WTC11 (cell line): ENCODE results near the gene LARP4B. TPM values are rescaled to one million over a fixed set of nuclear protein-coding genes. Genes with fewer than 3 reads are reported as not detected.

Source experiments
- ATAC-seq: fragments of 200-7000 bp; cut with Tn5 transposase; 2 replicates; pipeline ENCODE4 v1.10.0; 2021; ENCODE audit warnings: mild to moderate bottlenecking, moderate library complexity
- CTCF ChIA-PET: fragments of 300-600 bp; sonication (Branson Sonifier 250); formaldehyde crosslinking; loops from one replicate; lab custom pipeline; 2021; ENCODE audit warnings: antibody characterized with exemption; lab: Charles Lee
- POLR2A ChIA-PET: fragments of 350-600 bp; sonication (Branson Sonifier 250); formaldehyde crosslinking; loops from one replicate; lab custom pipeline; 2021; ENCODE audit warnings: antibody characterized with exemption; lab: Charles Lee
- DNase-seq: peaks from one replicate; pipeline ENCODE4 v3.0.0; 2021; ENCODE audit warnings: low spot score
- H3K27ac Mint-ChIP-seq: 2 replicates; pipeline ENCODE4 v1.8.0; 2021; ENCODE audit warnings: mixed read lengths
- H3K27me3 Mint-ChIP-seq: 2 replicates; pipeline ENCODE4 v1.8.0; 2021; ENCODE audit warnings: low read depth, mild to moderate bottlenecking, moderate library complexity, mixed read lengths
- H3K36me3 Mint-ChIP-seq: 2 replicates; pipeline ENCODE4 v1.8.0; 2021; ENCODE audit warnings: mixed read lengths
- H3K4me1 Mint-ChIP-seq: 2 replicates; pipeline ENCODE4 v1.8.0; 2022; ENCODE audit warnings: mixed read lengths
- H3K4me3 Mint-ChIP-seq: 2 replicates; pipeline ENCODE4 v1.8.0; 2021; ENCODE audit warnings: mild to moderate bottlenecking, moderate library complexity, mixed read lengths
- H3K9me3 Mint-ChIP-seq: 2 replicates; pipeline ENCODE4 v1.8.0; 2021; ENCODE audit warnings: mixed read lengths
- ATF2 ChIP-seq: sonication (generic); formaldehyde crosslinking; IDR thresholded peaks from 2 replicates; pipeline ENCODE4 v1.8.1; 2022; ENCODE audit warnings: low read depth, missing genetic modification reagents, borderline replicate concordance
- EMX1 ChIP-seq: fragments of 250-450 bp; sonication (Bioruptor Pico); IDR thresholded peaks from 2 replicates; pipeline ENCODE4 v1.8.0; 2021; ENCODE audit warnings: mild to moderate bottlenecking
- ESRRA ChIP-seq: sonication (generic); formaldehyde crosslinking; IDR thresholded peaks from 2 replicates; pipeline ENCODE4 v1.8.1; 2022; ENCODE audit warnings: mild to moderate bottlenecking, missing genetic modification reagents, borderline replicate concordance
- GABPB1 ChIP-seq: sonication (generic); formaldehyde crosslinking; IDR thresholded peaks from 2 replicates; pipeline ENCODE4 v1.8.1; 2023; ENCODE audit warnings: mild to moderate bottlenecking, missing genetic modification reagents
- GTF2I ChIP-seq: fragments of 250-450 bp; sonication (Bioruptor Pico); conservative IDR thresholded peaks from 2 replicates; pipeline ENCODE4 v1.4.0; 2021; ENCODE audit warnings: mild to moderate bottlenecking
- MAX ChIP-seq: sonication (generic); formaldehyde crosslinking; IDR thresholded peaks from 2 replicates; pipeline ENCODE4 v1.8.0; 2022; ENCODE audit warnings: mild to moderate bottlenecking, missing genetic modification reagents
- MLX ChIP-seq: sonication (generic); formaldehyde crosslinking; IDR thresholded peaks from 2 replicates; pipeline ENCODE4 v1.8.1; 2023; ENCODE audit warnings: mild to moderate bottlenecking, missing genetic modification reagents, moderate library complexity
- NFE2L1 ChIP-seq: sonication (generic); formaldehyde crosslinking; IDR thresholded peaks from 2 replicates; pipeline ENCODE4 v1.8.1; 2023; ENCODE audit warnings: missing genetic modification reagents
- NR2C2 ChIP-seq: sonication (generic); formaldehyde crosslinking; IDR thresholded peaks from 2 replicates; pipeline ENCODE4 v1.8.0; 2022; ENCODE audit warnings: mild to moderate bottlenecking, missing genetic modification reagents
- PRDM15 ChIP-seq: sonication (generic); formaldehyde crosslinking; IDR thresholded peaks from 2 replicates; pipeline ENCODE4 v1.8.0; 2022; ENCODE audit warnings: missing genetic modification reagents
- PRRX2 ChIP-seq: fragments of 250-450 bp; sonication (Bioruptor Pico); IDR thresholded peaks from 2 replicates; pipeline ENCODE4 v1.8.0; 2021; ENCODE audit warnings: mild to moderate bottlenecking
- SMAD3 ChIP-seq: sonication (generic); formaldehyde crosslinking; IDR thresholded peaks from 2 replicates; pipeline ENCODE4 v1.8.0; 2022; ENCODE audit warnings: missing genetic modification reagents, mild to moderate bottlenecking, borderline replicate concordance
- ZNF138 ChIP-seq: sonication (generic); formaldehyde crosslinking; conservative IDR thresholded peaks from 2 replicates; pipeline ENCODE4 v1.8.1; 2022; ENCODE audit warnings: mild to moderate bottlenecking, moderate library complexity, missing genetic modification reagents
- ZNF219 ChIP-seq: sonication (generic); formaldehyde crosslinking; IDR thresholded peaks from 2 replicates; pipeline ENCODE4 v1.8.0; 2023; ENCODE audit warnings: missing genetic modification reagents, mild to moderate bottlenecking, borderline replicate concordance
- ZNF532 ChIP-seq: fragments of 250-450 bp; sonication (Bioruptor Pico); IDR thresholded peaks from 2 replicates; pipeline ENCODE4 v1.9.0; 2021; ENCODE audit warnings: mild to moderate bottlenecking, borderline replicate concordance
- total RNA-seq: library from RNA; stranded (reverse); gene quantifications from 3 replicates; pipeline ENCODE4 v1.2.3, GENCODE V29; 2021
- TF ChIP-seq, protein P1 (sequence below): sonication (generic); formaldehyde crosslinking; IDR thresholded peaks from 2 replicates; pipeline ENCODE4 v1.8.0; 2022; ENCODE audit warnings: mild to moderate bottlenecking, missing genetic modification reagents
- TF ChIP-seq, protein P2 (sequence below): fragments of 250-450 bp; sonication (Bioruptor Pico); IDR thresholded peaks from 2 replicates; pipeline ENCODE4 v1.9.0; 2021; ENCODE audit warnings: mild to moderate bottlenecking
- TF ChIP-seq, protein P3 (sequence below): sonication (generic); formaldehyde crosslinking; IDR thresholded peaks from 2 replicates; pipeline ENCODE4 v1.8.1; 2023; ENCODE audit warnings: mild to moderate bottlenecking, missing genetic modification reagents

Gene LARP4B
- total RNA-seq, 1 experiment from 2014 or later: 87.1 TPM

- ATAC-seq (peak; percentile 94), DNase-seq (peak; percentile 36)
- Mint-ChIP-seq H3K4me3 (no peak overlapping the region), H3K4me1 (no peaks in the 10 kb centered on the region), H3K27ac (no peak overlapping the region), H3K9me3 (peaks cover 30% of the 10 kb centered on the region), H3K36me3 (peaks cover 49% of the 10 kb centered on the region), H3K27me3 (peaks cover 2% of the 10 kb centered on the region; the same call in 1 of the 2 replicates)
- ChIA-PET CTCF (interaction anchor here (1.0 to 1.7 kb wide), 2 partner anchors 17 to 47 kb away, joined by 6 read pairs; no protein-coding TSS in a partner anchor), POLR2A (no interaction called here)
- TF ChIP-seq NFE2L1 (CRISPR knock-in tag) (no peak), EMX1 (CRISPR knock-in tag) (no peak), ZNF532 (CRISPR knock-in tag) (no peak), GABPB1 (CRISPR knock-in tag) (no peak), GTF2I (CRISPR knock-in tag) (no peak), SMAD3 (no peak), PRDM15 (CRISPR knock-in tag) (no peak), ATF2 (CRISPR knock-in tag) (no peak)
- TF ChIP-seq, protein P1, sequence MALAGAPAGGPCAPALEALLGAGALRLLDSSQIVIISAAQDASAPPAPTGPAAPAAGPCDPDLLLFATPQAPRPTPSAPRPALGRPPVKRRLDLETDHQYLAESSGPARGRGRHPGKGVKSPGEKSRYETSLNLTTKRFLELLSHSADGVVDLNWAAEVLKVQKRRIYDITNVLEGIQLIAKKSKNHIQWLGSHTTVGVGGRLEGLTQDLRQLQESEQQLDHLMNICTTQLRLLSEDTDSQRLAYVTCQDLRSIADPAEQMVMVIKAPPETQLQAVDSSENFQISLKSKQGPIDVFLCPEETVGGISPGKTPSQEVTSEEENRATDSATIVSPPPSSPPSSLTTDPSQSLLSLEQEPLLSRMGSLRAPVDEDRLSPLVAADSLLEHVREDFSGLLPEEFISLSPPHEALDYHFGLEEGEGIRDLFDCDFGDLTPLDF (CRISPR knock-in tag): no peak
Observed at GRCh38 chr10:847868-848267, 83.6 kb downstream of the LARP4B start.

DNA sequence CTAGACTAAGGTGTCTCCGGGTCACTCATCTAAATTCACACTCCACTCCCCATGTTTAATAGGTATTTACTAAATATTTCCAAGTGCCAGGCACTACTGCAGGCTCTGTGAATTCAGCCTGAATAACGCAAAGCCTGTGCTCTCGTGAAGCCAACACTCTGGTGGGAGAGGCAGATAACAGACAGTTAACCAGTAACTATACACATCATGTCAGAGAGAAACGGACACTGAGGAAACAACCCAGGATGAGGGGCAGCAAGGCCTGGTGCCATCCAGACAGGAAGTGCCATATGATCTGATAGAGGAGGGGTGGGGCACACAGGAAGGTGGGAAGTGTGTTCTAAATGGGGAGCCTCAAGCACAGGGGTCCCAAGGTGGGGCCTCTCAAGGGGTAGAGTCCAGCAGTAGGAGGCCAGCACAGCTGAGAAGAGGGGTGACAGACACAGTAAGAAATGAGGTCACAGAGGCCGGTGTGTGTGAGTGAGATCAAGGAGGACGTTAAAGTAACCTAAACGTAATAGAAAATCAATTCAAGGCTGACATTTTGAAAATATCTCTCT is 85.3 kb downstream of the LARP4B start:
- ChIA-PET CTCF (no interaction called here), POLR2A (no interaction called here)
- peaks cover 2% of the 10 kb centered on the region; the same call in 1 of the 2 replicates for H3K27me3 Mint-ChIP-seq
- H3K36me3 Mint-ChIP-seq: peaks cover 35% of the 10 kb centered on the region
- H3K4me1 Mint-ChIP-seq: no peaks in the 10 kb centered on the region
- H3K27ac Mint-ChIP-seq: peak overlapping the region; percentile 40
- peaks cover 16% of the 10 kb centered on the region for H3K9me3 Mint-ChIP-seq
- ATAC-seq (no peak), DNase-seq (no peak)
- H3K4me3 Mint-ChIP-seq: no peak overlapping the region
- TF ChIP-seq ZNF219 (CRISPR knock-in tag): no peak
- TF ChIP-seq MLX (CRISPR knock-in tag): no peak
- no peak for TF ChIP-seq ZNF138 (CRISPR knock-in tag)
- no peak for TF ChIP-seq MAX (CRISPR knock-in tag)
- TF ChIP-seq NR2C2 (CRISPR knock-in tag): no peak
- TF ChIP-seq NFE2L1 (CRISPR knock-in tag): no peak
- TF ChIP-seq ESRRA (CRISPR knock-in tag): no peak
- TF ChIP-seq, protein P2, sequence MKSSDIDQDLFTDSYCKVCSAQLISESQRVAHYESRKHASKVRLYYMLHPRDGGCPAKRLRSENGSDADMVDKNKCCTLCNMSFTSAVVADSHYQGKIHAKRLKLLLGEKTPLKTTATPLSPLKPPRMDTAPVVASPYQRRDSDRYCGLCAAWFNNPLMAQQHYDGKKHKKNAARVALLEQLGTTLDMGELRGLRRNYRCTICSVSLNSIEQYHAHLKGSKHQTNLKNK (CRISPR knock-in tag): no peak
- TF ChIP-seq PRRX2: no peak
- TF ChIP-seq, protein P3, sequence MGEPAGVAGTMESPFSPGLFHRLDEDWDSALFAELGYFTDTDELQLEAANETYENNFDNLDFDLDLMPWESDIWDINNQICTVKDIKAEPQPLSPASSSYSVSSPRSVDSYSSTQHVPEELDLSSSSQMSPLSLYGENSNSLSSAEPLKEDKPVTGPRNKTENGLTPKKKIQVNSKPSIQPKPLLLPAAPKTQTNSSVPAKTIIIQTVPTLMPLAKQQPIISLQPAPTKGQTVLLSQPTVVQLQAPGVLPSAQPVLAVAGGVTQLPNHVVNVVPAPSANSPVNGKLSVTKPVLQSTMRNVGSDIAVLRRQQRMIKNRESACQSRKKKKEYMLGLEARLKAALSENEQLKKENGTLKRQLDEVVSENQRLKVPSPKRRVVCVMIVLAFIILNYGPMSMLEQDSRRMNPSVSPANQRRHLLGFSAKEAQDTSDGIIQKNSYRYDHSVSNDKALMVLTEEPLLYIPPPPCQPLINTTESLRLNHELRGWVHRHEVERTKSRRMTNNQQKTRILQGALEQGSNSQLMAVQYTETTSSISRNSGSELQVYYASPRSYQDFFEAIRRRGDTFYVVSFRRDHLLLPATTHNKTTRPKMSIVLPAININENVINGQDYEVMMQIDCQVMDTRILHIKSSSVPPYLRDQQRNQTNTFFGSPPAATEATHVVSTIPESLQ (CRISPR knock-in tag): no peak
